HG03521 (cell line): ENCODE results near the gene HDAC4.

Experiments
- ATAC-seq: cut with Tn5 transposase; IDR thresholded peaks from one replicate; pipeline ENCODE4 v1.9.1; 2021; ENCODE audit warnings: mild to moderate bottlenecking, moderate library complexity; ENCODE audit not compliant: unreplicated experiment

The HDAC4 gene

DNA sequence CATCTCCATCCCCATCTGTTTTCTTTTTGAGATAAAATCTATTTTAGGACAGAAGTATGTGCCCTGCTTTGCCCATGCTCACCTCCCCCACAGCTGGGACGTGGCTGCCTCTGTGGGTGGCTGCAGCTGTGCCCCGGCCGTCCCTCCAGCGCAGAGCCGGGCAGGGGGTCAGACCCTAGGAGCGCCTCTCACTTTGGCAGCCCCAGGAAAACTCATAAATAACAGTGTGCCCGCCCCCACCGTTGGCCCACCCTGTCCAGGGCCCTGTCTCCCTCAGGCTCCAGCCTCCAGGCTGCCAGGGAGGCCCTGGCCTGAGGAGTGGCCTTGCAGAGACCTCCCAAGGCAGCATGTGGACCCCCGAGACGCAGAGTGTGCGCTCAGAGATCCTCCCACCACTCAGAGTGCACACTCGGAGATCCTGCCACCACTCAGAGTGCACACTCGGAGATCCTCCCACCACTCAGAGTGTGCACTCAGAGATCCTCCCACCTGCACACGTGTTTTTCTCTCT lies 374.8 kb downstream of the HDAC4 start:
- no peak for ATAC-seq

DNA sequence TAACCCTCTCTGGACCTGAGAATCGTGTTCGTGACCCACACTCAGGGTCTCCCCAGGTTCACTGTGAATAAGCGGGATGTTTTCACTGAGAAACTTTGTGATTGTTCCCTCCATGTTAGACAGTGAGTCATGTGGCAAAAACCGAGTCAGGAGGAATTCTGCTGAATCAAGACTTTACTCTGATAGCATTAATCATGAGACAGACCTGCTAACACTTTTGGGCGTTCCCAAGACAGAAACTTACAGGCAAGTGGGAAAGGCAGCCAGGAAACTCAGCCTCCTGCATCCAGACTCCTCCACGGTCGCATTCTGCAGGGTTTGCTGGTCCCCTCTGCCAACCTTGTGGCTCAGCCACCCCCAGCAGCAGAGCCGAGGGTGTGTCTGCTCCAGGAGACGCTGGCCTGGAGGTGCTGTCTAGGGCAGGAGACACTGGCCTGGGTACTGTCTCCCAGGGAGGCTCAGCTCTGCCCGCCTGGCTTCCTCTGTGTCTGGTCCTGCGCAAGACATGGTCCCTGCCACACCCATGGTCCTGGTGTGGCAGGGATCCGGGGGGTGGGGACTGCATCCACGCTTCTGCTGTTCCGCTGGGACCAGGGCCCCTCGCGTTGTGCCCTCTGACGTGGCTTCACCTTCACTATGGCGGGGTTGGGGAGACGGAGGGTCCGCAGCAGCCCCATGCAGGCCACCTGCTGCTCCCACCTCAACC lies 375.6 kb downstream of the HDAC4 start:
- no peak for ATAC-seq

DNA sequence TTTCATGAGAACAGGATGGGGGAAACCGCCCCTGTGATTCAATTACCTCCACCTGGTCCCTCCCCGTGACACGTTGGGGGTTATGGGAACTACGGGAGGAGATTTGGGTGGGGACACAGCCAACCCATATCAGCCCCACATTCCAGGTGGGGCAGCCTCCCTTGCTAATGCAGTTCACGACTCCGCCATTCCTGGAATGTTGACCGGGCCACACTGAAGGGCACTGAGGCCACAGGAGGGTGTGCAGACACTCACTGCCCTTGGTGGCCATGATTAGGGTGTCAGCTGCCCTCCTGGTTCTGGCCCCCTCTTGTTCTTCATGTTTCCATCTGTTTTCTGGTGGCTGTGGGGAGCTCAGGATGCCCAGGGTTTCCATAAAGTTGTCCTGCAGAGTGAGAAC lies 376.6 kb downstream of the HDAC4 start:
- no peak for ATAC-seq

DNA sequence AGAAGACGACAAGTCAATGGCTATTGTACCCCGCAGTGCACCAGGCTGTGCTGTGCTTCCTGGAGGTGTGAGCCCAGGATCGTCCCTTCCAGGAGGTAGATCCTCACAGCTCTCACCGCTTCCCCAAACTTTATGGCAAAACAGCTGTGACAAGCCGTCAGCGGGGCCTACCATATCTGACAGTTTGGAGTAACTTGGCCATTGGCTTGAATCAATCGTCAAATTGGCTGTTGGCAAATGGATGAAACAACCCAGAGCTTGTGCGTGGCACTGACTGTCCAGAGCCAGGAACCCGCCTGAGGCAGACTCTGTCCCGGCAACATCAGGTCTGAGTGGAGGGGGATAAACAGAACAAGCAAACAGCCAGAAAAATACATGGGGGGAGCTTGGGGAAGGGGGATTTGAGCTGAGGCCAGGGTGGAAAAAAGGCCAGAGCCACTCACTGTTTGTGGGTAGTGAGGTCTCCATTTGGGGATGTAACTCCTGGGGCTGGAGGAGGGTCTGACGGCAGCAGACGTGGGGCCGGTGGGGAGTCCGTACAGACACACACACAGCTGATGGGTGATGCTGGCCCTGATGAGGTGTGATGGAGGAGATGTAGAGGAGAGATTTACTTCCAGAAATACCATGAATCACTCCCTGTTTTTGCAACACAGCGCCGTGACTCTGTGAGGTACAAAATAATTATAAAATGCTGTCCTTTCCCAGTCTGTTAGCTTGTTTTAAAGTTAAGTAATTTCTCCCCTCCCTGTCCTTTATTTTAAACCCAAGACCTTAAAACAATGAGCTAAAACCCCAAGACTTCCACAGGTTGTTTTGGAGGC lies 378.2 kb downstream of the HDAC4 start:
- ATAC-seq: no peak

DNA sequence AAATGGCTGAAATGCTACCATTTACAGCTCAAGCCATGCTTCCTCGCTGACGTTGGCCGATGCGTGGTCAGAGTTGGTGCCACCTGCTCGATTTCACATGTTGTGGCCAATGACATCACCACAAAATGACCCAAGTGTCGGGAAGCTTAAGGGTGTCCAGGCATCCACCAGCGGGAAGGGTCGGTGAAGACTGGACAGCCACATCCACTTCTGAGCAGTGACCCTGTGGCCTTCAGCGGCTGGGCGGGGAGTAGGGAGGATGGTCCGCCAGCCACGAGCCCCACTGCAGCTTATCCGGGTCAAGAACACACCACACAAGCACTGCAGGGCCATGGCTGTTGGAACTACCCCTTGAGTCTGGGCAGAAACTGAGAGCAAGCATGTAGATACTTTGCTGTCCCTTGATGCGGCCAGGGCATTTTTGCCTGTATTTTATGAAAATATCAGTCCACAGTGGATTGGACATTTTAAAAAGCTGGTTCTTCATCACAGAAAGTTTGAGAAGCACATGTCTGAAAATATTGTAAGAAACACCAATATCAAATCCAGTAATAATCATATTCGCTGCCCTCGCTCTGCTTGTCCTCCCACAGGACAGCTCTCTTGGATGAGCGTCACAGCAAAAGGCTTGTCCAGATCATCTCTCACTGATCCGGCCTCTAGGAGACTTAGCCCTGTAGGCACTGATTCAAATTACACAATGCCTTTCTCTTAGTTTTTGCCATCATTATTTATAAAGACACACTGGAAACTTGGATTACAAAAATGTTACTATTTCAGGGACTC lies 379.0 kb downstream of the HDAC4 start:
- no peak for ATAC-seq

DNA sequence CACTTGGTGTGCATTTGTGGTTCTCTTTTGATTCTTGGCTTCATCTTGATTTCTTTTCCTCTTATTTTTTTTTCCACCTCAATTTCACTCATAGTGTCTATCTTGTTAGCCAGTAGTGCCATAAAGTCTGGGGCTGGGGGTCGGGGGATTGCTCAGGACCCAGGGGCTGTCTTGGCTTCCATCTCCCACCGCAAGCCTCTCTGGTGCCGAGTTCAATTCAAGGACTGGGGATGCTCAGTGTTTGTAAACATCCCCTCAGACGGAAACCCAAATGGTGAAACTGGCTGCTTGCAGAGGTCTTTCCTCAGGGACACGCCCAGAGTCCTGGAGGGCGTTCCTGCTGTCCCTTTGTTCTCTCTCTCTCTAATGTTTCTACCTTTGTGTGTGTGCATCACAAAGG lies 379.6 kb downstream of the HDAC4 start:
- ATAC-seq: no peak

DNA sequence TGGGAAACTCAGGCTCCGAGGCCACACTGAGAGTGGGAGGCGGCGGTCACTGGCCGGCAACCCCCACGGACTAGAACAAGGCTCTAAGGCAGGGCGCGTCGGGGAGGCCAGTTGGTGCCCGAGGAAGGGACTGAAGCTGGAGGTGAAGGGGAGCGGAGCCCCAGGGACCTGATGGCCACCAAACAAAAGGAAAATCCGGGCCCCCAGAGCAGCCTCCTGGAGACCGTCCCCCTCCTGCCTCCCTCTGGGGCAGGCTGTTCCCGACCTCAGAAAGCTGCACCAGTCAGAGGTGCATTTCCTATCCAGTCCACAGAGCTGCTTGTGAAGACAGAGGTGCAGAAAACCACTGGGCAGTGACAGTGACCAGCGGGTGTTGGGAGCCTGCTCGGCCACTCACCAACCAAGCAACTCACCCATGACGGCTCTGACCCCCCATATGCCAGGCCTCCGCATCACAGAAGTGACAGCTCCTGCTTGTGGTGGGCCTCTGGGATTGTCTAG lies 380.2 kb downstream of the HDAC4 start:
- no peak for ATAC-seq

DNA sequence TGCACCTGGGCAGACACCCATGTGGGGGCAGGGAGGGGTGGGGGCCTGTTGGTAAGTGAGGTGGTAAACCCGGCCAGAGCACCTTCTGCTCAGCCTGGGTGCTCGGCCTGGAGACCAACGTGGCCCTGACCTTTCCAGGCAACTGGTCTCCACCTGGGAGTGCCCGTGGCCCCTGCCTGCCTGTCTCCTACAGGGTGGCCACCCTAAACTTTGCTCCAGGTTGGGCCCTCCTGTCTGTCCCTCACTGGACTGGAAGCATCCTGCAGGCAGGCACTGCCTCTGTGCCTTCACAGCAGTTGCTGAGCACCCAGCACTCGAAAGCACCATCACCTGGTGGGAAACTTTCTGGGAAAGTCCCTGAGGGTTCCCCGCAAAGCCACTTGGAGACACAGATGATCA lies 381.6 kb downstream of the HDAC4 start:
- no peak for ATAC-seq

DNA sequence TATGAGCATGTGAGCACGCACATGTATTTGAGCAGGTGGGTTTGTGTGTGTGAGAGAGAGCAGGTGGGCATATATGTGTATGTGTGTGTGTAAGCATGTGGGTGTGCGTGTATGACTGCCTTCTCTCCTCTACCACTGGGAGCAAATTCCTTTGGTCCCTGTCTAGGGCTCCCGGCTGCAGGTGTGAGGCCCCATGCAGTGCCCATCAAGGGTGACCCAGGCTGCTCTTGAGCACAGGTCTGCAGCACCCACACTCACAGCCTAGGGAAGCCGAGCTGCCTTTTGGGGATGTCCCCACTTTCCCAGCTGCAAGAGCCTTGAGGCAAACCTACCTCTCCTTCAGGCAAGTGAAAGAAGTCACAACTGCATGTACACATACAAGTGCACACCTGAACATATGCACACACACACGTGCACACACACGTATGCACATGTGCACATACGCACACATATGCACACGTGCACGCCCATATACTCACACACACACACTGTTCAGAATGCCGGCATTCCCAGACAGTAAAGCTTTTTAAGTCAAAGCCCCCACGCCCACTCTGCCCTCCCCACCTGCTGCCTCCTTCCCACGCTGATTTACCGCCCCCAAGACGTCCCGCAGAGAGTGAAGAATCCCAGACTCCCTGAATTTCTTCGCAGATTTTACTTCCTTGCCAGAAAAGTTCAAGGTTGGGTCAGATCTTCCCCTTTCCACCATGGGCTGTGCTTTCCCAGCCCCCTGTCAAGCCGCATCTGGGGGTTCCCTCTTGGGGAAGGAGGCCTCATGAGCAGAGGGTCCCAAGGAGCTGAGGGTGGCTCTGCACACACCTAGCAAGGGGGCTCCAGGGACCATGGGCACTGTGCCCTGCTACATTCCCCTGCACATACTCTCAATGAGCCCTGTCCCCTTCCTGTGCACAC lies 382.3 kb downstream of the HDAC4 start:
- no peak for ATAC-seq

DNA sequence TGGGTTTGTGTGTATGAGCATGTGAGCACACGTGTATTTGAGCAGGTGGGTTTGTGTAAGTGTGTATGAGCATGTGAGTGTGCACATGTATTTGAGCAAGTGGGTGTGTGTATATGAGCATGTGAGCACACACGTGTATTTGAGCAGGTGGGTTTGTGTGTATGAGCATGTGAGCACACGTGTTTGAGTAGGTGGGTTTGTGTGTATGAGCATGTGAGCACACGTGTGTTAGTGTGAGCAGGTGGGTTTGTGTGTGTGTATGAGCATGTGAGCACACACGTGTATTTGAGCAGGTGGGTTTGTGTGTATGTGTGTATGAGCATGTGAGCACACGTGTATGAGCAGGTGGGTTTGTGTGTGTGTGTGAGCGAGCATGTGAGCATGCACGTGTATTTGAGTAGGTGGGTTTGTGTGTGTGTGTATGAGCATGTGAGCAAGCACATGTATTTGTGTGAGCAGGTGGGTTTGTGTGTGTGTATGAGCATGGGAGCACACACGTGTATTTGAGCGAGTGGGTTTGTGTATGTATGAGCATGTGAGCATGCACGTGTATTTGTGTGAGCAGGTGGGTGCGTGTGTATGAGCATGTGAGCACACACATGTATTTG lies 383.2 kb downstream of the HDAC4 start:
- ATAC-seq: no peak

DNA sequence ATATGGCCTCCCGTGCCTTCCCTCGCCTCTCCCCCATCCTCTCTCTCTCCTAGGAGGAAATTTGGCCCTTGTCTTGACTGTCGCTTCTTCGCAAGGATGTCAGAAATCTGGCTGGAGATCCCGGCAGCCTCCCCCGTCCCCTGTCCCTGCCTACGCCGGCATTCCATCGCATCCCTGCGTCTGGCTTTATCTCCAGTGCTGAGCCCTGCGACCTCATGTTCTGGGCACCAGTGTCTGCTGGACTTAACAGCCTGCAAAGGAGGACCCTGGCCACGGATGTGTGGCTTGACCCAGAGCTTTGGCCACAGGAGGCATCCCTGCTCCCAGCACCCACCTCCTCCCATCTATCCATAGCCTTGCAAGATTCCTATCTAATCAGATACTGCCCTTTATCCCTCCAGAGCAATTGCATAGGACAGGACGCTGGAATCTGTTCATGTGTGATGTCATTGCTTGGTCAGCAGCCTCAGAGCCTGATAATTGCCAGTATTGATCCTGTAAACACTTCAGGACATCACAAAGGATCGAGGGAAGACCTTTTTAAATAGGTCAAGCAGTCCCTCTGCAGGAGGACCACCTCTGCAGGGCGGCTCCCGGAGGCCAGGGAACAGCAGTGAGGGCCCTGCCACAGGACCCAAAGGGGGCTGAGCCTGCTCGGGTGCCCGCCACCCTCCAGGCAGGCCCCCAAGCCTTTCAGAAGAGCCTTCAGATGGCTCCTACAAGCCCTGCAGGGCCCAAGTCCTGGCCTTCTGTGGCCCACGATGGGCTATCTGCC lies 384.7 kb downstream of the HDAC4 start:
- no peak for ATAC-seq

DNA sequence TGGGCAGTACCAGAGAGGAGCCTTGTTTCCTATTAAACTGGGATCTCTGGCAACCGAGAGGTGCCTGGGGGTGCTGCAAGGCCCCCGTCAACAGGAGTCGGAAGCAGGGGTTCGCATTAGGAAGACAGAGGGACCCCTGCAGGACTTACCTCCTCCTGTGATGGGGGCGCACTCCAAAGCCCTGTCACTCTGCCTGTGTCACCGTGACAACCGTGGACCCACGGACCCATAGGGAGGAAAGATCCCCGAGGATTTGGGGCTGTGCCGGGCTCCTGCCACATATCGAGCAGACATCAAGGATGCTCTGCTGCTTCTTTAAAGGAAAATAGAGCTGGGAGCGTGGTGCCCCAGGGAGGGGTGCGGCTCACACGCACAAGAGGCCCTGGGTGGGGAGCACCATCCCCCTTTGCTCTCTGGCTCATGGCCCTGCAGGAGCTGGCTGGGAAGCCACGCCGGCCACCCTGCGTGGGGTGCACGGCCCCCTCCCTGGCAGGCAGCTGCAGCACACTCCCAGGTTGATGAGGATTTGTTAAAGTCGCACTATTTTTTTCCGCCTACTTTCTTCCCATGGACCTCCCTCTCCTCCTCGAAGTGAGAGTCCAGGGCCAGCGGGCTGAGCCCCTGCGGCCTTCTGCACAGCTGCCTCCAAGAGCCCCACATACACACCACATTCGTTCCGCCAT lies 385.5 kb downstream of the HDAC4 start:
- ATAC-seq: no peak

DNA sequence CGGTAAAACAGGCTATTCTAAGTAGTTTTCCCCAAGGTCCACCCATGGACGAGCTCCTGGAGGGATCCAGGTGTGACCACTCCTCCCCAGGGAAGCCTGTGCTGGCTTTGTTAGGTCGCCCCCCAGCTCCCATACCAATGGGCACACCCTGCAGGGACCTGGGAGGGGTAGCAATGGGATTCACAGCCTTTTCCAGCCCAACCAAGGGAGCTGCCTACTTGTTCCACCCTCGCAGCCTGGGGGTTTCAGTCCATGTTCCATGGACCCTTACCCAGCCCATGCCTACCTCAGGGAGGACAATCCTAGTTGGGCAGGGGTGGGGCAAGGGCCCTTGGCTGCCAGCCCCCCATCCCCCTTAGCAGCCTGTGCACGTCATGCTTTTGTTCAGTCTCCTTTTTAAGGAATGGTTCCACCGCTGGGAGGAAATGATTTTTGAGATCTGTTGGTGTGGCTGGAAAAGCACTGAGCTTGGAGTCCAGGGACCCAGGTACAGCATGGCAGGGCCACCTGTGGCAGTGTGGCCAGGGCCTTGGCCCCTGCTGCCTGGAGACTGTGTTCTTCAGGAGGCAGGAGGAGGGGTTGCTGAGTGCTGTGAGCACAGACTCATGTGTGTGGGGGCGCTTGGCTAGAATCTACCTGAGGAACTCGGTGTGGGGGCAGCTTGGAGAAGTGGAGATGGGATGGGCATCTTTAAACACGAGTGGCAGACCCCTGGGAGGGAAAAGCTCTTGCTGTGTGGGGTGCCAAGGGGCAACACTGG lies 386.2 kb downstream of the HDAC4 start:
- ATAC-seq: no peak

DNA sequence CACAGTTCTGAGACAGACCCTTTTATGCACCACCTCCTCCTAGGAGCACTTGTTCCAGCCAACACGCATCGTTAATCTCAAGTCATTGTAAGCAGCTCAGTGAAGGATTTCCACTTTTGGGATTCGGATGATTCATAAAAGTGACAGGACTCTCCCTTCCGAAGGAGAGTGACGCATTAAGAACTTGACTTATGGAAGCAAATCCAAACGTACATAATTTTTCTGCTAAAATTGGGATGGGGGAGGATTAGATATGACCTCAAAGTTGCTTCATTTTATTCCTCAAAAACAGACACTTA lies 387.2 kb downstream of the HDAC4 start:
- ATAC-seq: no peak

DNA sequence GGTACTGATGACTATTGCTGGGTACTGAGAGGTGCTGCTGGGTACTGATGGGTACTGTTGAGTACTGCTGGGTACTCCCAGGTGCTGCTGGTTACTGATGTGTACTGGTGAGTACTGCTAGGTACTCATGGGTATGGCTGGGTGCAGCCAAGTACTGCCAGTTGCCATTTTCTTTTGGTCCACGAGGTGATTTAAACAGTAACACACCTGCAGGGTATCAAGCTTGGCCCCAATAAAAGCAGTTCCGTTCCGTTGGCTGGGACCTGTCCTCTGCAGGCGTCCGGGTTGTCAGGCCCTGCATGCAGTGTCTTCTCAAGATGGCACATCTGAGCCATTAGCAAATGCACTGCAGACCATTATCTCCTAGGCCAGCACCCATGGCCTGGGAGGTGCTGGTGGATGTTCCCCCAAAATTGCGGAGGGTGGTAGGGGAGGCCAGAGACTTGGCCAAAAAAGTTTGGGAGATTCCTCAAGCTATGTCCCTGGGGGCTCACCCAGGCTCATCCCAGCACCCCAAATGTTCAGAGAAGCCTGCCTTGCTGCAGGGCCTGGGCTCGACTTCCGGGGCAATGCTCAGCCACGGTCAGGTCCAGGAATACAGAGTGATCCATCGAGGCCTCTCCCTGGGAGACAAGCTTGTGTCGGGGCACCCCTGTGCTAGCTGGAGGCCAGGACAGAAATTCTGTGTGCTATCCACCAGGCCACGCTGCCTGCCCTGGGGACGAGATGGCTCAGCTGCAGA lies 387.7 kb downstream of the HDAC4 start:
- no peak for ATAC-seq

DNA sequence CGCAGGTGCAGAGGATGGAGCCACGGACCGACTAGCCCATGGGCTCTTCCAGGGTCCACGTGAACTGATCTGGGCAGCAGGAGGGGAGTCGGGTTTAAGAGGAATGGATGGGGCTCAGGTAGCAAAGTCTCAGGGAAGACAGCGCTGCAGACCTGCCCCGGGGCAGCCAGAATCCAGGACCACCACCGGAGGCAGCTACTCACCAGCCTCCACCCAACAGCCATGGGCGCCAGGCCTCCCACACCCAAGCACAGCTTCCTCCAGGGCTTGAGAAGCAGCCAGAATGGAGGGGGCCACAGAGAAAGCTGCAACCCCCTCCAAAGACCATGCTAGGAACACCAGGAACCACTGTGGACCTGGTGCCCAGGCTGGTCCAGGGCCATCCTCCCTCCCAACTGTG lies 388.6 kb downstream of the HDAC4 start:
- ATAC-seq: no peak

DNA sequence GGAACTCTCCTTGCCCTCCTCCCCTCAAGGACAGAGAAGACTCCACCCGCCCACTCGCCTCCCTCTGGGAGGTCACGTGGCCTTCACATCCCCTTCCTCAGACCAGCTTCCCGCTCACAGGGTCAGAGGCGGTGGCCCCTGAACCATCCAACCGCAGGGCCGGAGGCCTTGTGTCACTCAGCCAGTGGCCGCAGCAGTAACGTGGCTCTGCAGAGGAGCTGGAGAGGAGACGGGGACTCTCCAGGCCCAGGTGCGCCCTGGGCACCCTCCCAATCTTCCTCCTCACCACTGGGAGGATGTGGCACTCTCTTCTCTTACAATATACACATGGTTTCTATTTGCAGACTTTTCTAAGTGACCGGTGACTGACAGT lies 391.2 kb downstream of the HDAC4 start:
- no peak for ATAC-seq
